NCI-H345 (cell line): ENCODE results near the gene SLC22A23.

Experiments
- DNase-seq: peaks from one replicate; lab custom pipeline; 2025; lab: John Stamatoyannopoulos, UW

The SLC22A23 gene

GRCh38 chr6:3222506-3223038, 234.3 kb downstream of the SLC22A23 start:
- peak; percentile 30 for DNase-seq

- DNase-seq, result no peak
These were observed 235.3 kb downstream of the SLC22A23 start for GRCh38 chr6:3221578-3221977.

GRCh38 chr6:3220366-3220765, 236.5 kb downstream of the SLC22A23 start:
- no peak for DNase-seq
